ENCODE data around the gene EXT2. TPM values are rescaled to one million over a fixed set of nuclear protein-coding genes. Genes with fewer than 3 reads are reported as not detected.

The EXT2 gene
- total and polyA plus RNA-seq, 2 donors (not counting 1 experiment from before 2014, with no cell fraction given): 114 to 177 TPM

- Histone ChIP-seq H3K36me3 (ENCODE audit: control insufficient read depth, insufficient read depth, low read length) (no peaks in the 10 kb centered on the region), H4K20me1 (ENCODE audit: control insufficient read depth, extremely low read depth, insufficient read depth, low read length) (no peaks in the 10 kb centered on the region), H3K27ac (ENCODE audit: insufficient read depth, low read length) (no peak overlapping the region), H3K9me3 (ENCODE audit: control insufficient read depth, insufficient read depth, low read depth, low read length) (no peaks in the 10 kb centered on the region), H3K4me1 (ENCODE audit: control insufficient read depth, extremely low read depth, insufficient read depth, low read length) (no peaks in the 10 kb centered on the region), H2AFZ (ENCODE audit: low read length) (no peak overlapping the region), H3K79me2 (ENCODE audit: control insufficient read depth, insufficient read depth, low read length) (no peaks in the 10 kb centered on the region), H3K27me3 (ENCODE audit: control insufficient read depth, insufficient read depth, low read length) (no peaks in the 10 kb centered on the region), H3K4me2 (ENCODE audit: extremely low read depth, insufficient read depth, low read length) (no peak overlapping the region), H3K4me3 (replicated peaks in 1 of 4; ENCODE audit: control extremely low read depth in 1 of 4, insufficient read depth in 1 of 4, low read depth in 3 of 4, low read length in 4 of 4) (no peak overlapping the region), H3K9ac (ENCODE audit: insufficient read depth, low read length) (no peak overlapping the region)
- DNase-seq (ENCODE audit: low read depth in 2 of 2): no peak
- TF ChIP-seq CTCF (conservative IDR thresholded peaks at IDR 0.05 in 1 of 2, IDR thresholded peaks at IDR 0.05 in 1 of 2; ENCODE audit: low read depth in 1 of 2, low read length in 2 of 2) (no peak), EZH2 (IDR thresholded peaks at IDR 0.05; ENCODE audit: low read length, missing control alignments) (no peak)
Observed at GRCh38 chr11:44085330-44085729, 10.1 kb upstream of the EXT2 start.

GRCh38 chr11:44088377-44088776 is 7.1 kb upstream of the EXT2 start:
- Histone ChIP-seq H3K27me3 (ENCODE audit: control insufficient read depth, insufficient read depth, low read length) (no peaks in the 10 kb centered on the region), H3K4me1 (ENCODE audit: control insufficient read depth, extremely low read depth, insufficient read depth, low read length) (no peaks in the 10 kb centered on the region), H3K9ac (ENCODE audit: insufficient read depth, low read length) (no peak overlapping the region), H3K27ac (ENCODE audit: insufficient read depth, low read length) (no peak overlapping the region), H3K4me3 (replicated peaks in 1 of 4; ENCODE audit: control extremely low read depth in 1 of 4, insufficient read depth in 1 of 4, low read depth in 3 of 4, low read length in 4 of 4) (no peak overlapping the region), H4K20me1 (ENCODE audit: control insufficient read depth, extremely low read depth, insufficient read depth, low read length) (no peaks in the 10 kb centered on the region), H3K9me3 (ENCODE audit: control insufficient read depth, insufficient read depth, low read depth, low read length) (no peaks in the 10 kb centered on the region), H3K79me2 (ENCODE audit: control insufficient read depth, insufficient read depth, low read length) (no peaks in the 10 kb centered on the region), H3K4me2 (ENCODE audit: extremely low read depth, insufficient read depth, low read length) (no peak overlapping the region), H2AFZ (ENCODE audit: low read length) (no peak overlapping the region), H3K36me3 (ENCODE audit: control insufficient read depth, insufficient read depth, low read length) (no peaks in the 10 kb centered on the region)
- DNase-seq (ENCODE audit: low read depth in 2 of 2): no peak
- TF ChIP-seq EZH2 (IDR thresholded peaks at IDR 0.05; ENCODE audit: low read length, missing control alignments): no peak
- no peak for TF ChIP-seq CTCF (conservative IDR thresholded peaks at IDR 0.05 in 1 of 2, IDR thresholded peaks at IDR 0.05 in 1 of 2; ENCODE audit: low read depth in 1 of 2, low read length in 2 of 2)

DNA sequence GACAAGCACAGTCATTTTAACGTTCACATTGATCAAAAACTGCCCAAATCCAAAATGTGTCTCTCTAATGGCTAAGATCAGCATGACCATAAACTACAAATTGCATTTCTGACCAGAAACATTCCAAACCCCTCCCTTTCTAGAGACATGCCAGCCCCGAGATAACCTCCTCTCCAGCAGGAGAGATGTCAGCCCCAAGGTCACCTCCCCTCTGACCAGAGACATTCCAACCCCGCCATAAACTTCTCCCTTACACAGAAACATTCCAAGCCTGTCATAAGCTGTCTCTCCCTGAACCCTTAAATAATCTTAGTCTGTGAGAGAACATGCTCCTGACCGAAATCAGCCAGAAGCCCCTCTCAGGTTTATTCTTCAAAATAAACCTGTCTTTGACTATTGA is 6.6 kb upstream of the EXT2 start:
- TF ChIP-seq EZH2 (IDR thresholded peaks at IDR 0.05; ENCODE audit: low read length, missing control alignments) (no peak), CTCF (conservative IDR thresholded peaks at IDR 0.05 in 1 of 2, IDR thresholded peaks at IDR 0.05 in 1 of 2; ENCODE audit: low read depth in 1 of 2, low read length in 2 of 2) (no peak)
- no peaks in the 10 kb centered on the region for H3K27me3 ChIP-seq (ENCODE audit: control insufficient read depth, insufficient read depth, low read length)
- no peak overlapping the region for H3K9ac ChIP-seq (ENCODE audit: insufficient read depth, low read length)
- no peak overlapping the region for H3K27ac ChIP-seq (ENCODE audit: insufficient read depth, low read length)
- H4K20me1 ChIP-seq (ENCODE audit: control insufficient read depth, extremely low read depth, insufficient read depth, low read length): no peaks in the 10 kb centered on the region
- H3K9me3 ChIP-seq (ENCODE audit: control insufficient read depth, insufficient read depth, low read depth, low read length): no peaks in the 10 kb centered on the region
- no peaks in the 10 kb centered on the region for H3K36me3 ChIP-seq (ENCODE audit: control insufficient read depth, insufficient read depth, low read length)
- H3K4me2 ChIP-seq (ENCODE audit: extremely low read depth, insufficient read depth, low read length): no peak overlapping the region
- no peak overlapping the region for H2AFZ ChIP-seq (ENCODE audit: low read length)
- H3K4me1 ChIP-seq (ENCODE audit: control insufficient read depth, extremely low read depth, insufficient read depth, low read length): no peaks in the 10 kb centered on the region
- no peaks in the 10 kb centered on the region for H3K79me2 ChIP-seq (ENCODE audit: control insufficient read depth, insufficient read depth, low read length)
- no peak overlapping the region for H3K4me3 ChIP-seq (replicated peaks in 1 of 4; ENCODE audit: control extremely low read depth in 1 of 4, insufficient read depth in 1 of 4, low read depth in 3 of 4, low read length in 4 of 4)
- no peak for DNase-seq (ENCODE audit: low read depth in 2 of 2)
